Activated CD8-positive, alpha-beta T cell treated with anti-CD3 and anti-CD28 coated beads, Interleukin-2, amount 10 ng/mL, durations not matched to agents 7 days and 5 days (primary cell): ENCODE measurements around the gene SPNS3. TPM values are rescaled to one million over a fixed set of nuclear protein-coding genes. Genes with fewer than 3 reads are reported as not detected.

Experiments
- ATAC-seq: fragments of 150-1000 bp; cut with Tn5 transposase; one replicate; pipeline ENCODE4 v1.10.0; 2021; ENCODE audit warnings: moderate library complexity
- CTCF ChIA-PET: fragments of 350-600 bp; sonication (Branson Sonifier 250); formaldehyde crosslinking; loops from one replicate; lab custom pipeline; 2021; ENCODE audit warnings: antibody characterized with exemption; lab: Charles Lee
- POLR2A ChIA-PET: fragments of 350-600 bp; sonication (Branson Sonifier 250); formaldehyde crosslinking; loops from one replicate; lab custom pipeline; 2021; ENCODE audit warnings: antibody characterized with exemption; lab: Charles Lee
- DNase-seq: peaks from one replicate; pipeline ENCODE4 v3.0.0-alpha.2; 2020
- H3K27ac Mint-ChIP-seq: one replicate; pipeline ENCODE4 v1.8.0; 2021; ENCODE audit warnings: mild to moderate bottlenecking, mixed read lengths
- H3K27me3 Mint-ChIP-seq: one replicate; pipeline ENCODE4 v1.8.0; 2021; ENCODE audit warnings: low read depth, mixed read lengths
- H3K36me3 Mint-ChIP-seq: one replicate; pipeline ENCODE4 v1.8.0; 2021; ENCODE audit warnings: low read depth, mixed read lengths
- H3K4me1 Mint-ChIP-seq: one replicate; pipeline ENCODE4 v1.8.0; 2021; ENCODE audit warnings: low read depth, mixed read lengths
- H3K4me3 Mint-ChIP-seq: one replicate; pipeline ENCODE4 v1.8.0; 2021; ENCODE audit warnings: mild to moderate bottlenecking, mixed read lengths
- H3K9me3 Mint-ChIP-seq: one replicate; pipeline ENCODE4 v1.8.0; 2022; ENCODE audit warnings: mixed read lengths; ENCODE audit not compliant: insufficient read depth
- total RNA-seq, 2 experiments: library from RNA; stranded (reverse); gene quantifications; one replicate each; pipeline ENCODE4 v1.2.3, GENCODE V29; 2021

SPNS3 gene
- total RNA-seq, 2 experiments from 2014 or later: 26.8 to 29.1 TPM

- Mint-ChIP-seq H3K27ac (no peak overlapping the region), H3K4me1 (no peaks in the 10 kb centered on the region), H3K4me3 (no peak overlapping the region), H3K9me3 (no peaks in the 10 kb centered on the region), H3K36me3 (no peaks in the 10 kb centered on the region), H3K27me3 (peaks cover 11% of the 10 kb centered on the region)
- POLR2A ChIA-PET: no interaction called here
- DNase-seq (no peak), ATAC-seq (no peak)
- CTCF ChIA-PET: no interaction called here
Measured at GRCh38 chr17:4525691-4526397, 92.1 kb downstream of the SPNS3 start.

- Mint-ChIP-seq H3K4me1 (no peaks in the 10 kb centered on the region), H3K27me3 (peaks cover 14% of the 10 kb centered on the region), H3K36me3 (no peaks in the 10 kb centered on the region), H3K4me3 (no peak overlapping the region), H3K9me3 (no peaks in the 10 kb centered on the region), H3K27ac (no peak overlapping the region)
- DNase-seq: no peak
- CTCF ChIA-PET: interaction anchor here (0.7 to 0.9 kb wide), 2 partner anchors 40 to 106 kb away, joined by 3 read pairs; no protein-coding TSS in a partner anchor
- POLR2A ChIA-PET: no interaction called here
- ATAC-seq: no peak
Measured at GRCh38 chr17:4527134-4527533, 93.4 kb downstream of the SPNS3 start.

GRCh38 chr17:4527566-4528125 is 93.9 kb downstream of the SPNS3 start:
- no peak for ATAC-seq
- H3K27me3 Mint-ChIP-seq: peaks cover 15% of the 10 kb centered on the region
- no peaks in the 10 kb centered on the region for H3K9me3 Mint-ChIP-seq
- ChIA-PET CTCF (interaction anchor here (0.7 kb wide), 1 partner anchor 107 kb away, joined by 3 read pairs; no protein-coding TSS in a partner anchor), POLR2A (no interaction called here)
- DNase-seq: no peak
- no peak overlapping the region for H3K27ac Mint-ChIP-seq
- H3K4me3 Mint-ChIP-seq: no peak overlapping the region
- H3K4me1 Mint-ChIP-seq: no peaks in the 10 kb centered on the region
- H3K36me3 Mint-ChIP-seq: no peaks in the 10 kb centered on the region

GRCh38 chr17:4529533-4530152 is 95.9 kb downstream of the SPNS3 start:
- Mint-ChIP-seq H3K9me3 (no peaks in the 10 kb centered on the region), H3K27me3 (peaks cover 15% of the 10 kb centered on the region), H3K27ac (no peak overlapping the region), H3K4me3 (no peak overlapping the region), H3K36me3 (no peaks in the 10 kb centered on the region), H3K4me1 (peaks cover 12% of the 10 kb centered on the region)
- POLR2A ChIA-PET: no interaction called here
- no peak for ATAC-seq
- no peak for DNase-seq
- CTCF ChIA-PET: no interaction called here

GRCh38 chr17:4530799-4531730 is 97.3 kb downstream of the SPNS3 start:
- Mint-ChIP-seq H3K4me1 (peaks cover 12% of the 10 kb centered on the region), H3K9me3 (no peaks in the 10 kb centered on the region), H3K4me3 (no peak overlapping the region), H3K36me3 (no peaks in the 10 kb centered on the region), H3K27ac (no peak overlapping the region), H3K27me3 (peaks cover 15% of the 10 kb centered on the region)
- ChIA-PET CTCF (no interaction called here), POLR2A (interaction anchor here (0.8 kb wide), 1 partner anchor 8 kb away, joined by 3 read pairs; no protein-coding TSS in a partner anchor)
- DNase-seq (no peak), ATAC-seq (no peak)

GRCh38 chr17:4531988-4532736 is 98.4 kb downstream of the SPNS3 start:
- ATAC-seq (no peak), DNase-seq (no peak)
- Mint-ChIP-seq H3K4me3 (no peak overlapping the region), H3K4me1 (peaks cover 13% of the 10 kb centered on the region), H3K27ac (no peak overlapping the region), H3K9me3 (no peaks in the 10 kb centered on the region), H3K27me3 (peaks cover 8% of the 10 kb centered on the region), H3K36me3 (no peaks in the 10 kb centered on the region)
- POLR2A ChIA-PET: no interaction called here
- CTCF ChIA-PET: no interaction called here

GRCh38 chr17:4532860-4533522 is 99.3 kb downstream of the SPNS3 start:
- no peak for ATAC-seq
- Mint-ChIP-seq H3K27me3 (peaks cover 4% of the 10 kb centered on the region), H3K27ac (no peak overlapping the region), H3K4me1 (peaks cover 14% of the 10 kb centered on the region), H3K9me3 (no peaks in the 10 kb centered on the region), H3K4me3 (no peak overlapping the region), H3K36me3 (no peaks in the 10 kb centered on the region)
- DNase-seq: no peak
- ChIA-PET POLR2A (interaction anchor here (0.5 kb wide), 1 partner anchor 931 kb away, joined by 3 read pairs; no protein-coding TSS in a partner anchor), CTCF (no interaction called here)

GRCh38 chr17:4533523-4534504 is 100.1 kb downstream of the SPNS3 start:
- Mint-ChIP-seq H3K4me3 (no peak overlapping the region), H3K4me1 (peaks cover 14% of the 10 kb centered on the region), H3K27ac (no peak overlapping the region), H3K27me3 (peaks cover 4% of the 10 kb centered on the region), H3K9me3 (no peaks in the 10 kb centered on the region), H3K36me3 (no peaks in the 10 kb centered on the region)
- DNase-seq: peak; percentile 56
- CTCF ChIA-PET: no interaction called here
- POLR2A ChIA-PET: no interaction called here
- ATAC-seq: peak; percentile 44

- Mint-ChIP-seq H3K4me1 (peaks cover 14% of the 10 kb centered on the region), H3K9me3 (no peaks in the 10 kb centered on the region), H3K27ac (no peak overlapping the region), H3K4me3 (no peak overlapping the region), H3K36me3 (no peaks in the 10 kb centered on the region), H3K27me3 (peaks cover 4% of the 10 kb centered on the region)
- POLR2A ChIA-PET: no interaction called here
- CTCF ChIA-PET: no interaction called here
- no peak for ATAC-seq
- no peak for DNase-seq
Measured at GRCh38 chr17:4534515-4534914, 100.8 kb downstream of the SPNS3 start.
